ENCODE data around the gene GMEB2.
"Not testable (repeated sequence)": the region's sequence is repeated elsewhere in the genome, so short reads cannot be mapped to it uniquely, and the experiment has no call there.

The GMEB2 gene

GRCh38 chr20:63568170-63568981 is 58.5 kb downstream of the GMEB2 start:
- DNase-seq = no peak

DNA sequence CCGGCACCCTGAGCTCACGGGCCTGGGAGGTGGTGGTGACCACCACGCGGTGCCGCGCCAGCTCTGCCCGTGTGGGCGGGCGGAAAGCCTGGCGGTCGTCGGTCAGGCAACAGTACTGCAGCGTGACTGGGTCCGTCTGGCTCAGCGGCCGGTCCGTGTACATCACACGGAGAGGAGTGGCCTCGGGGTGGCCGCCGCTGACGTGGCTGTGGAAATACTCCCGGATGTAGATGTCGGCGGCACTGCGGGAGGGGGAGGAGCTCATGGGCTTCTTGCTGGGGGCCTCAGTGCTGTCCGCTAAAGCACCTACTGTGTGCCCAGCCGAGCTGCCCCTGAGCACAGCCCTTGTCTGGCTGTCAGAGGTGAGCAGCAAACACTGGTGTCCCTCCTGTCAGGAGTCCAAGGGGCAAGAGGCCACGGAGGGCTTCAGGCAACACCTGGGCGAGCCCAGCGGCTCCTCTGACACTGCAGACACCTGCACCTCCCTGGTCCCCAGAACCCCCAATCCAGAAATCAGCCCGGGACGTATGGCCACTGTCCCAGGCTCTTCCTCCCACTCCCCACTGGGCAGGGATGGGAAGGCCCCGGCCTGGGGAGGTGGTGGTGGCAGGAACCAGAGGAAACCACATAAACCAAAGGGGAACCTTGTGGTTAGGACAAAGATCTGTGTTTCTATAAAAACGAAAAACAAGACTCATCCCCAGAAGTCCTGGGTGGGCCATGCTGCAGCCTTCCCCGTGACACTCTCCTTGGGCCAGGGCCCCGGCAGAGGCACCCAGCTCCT is 59.3 kb downstream of the GMEB2 start:
- peak; percentile 89 for DNase-seq

DNA sequence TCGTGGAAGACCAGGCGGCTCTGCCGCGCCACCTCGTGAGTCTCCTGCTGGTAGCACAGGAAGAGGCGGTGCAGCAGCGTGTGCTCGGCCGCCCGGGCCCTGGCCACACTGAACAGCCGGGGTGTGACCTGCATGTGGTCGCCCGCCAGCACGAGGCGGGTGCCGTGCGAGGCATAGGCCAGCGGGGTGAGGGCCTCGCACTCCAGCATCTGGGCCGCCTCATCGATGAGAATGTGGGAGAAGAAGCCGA is 59.8 kb downstream of the GMEB2 start:
- DNase-seq = no peak

GRCh38 chr20:63566395-63567135 is 60.3 kb downstream of the GMEB2 start:
- no peak for DNase-seq

GRCh38 chr20:63565699-63566335 is 61.1 kb downstream of the GMEB2 start:
- no peak for DNase-seq

- DNase-seq = no peak
Measured at GRCh38 chr20:63565021-63565698, 61.7 kb downstream of the GMEB2 start.

GRCh38 chr20:63564036-63564810 is 62.7 kb downstream of the GMEB2 start:
- DNase-seq = no peak

- DNase-seq = no peak
Measured at GRCh38 chr20:63563225-63563935, 63.5 kb downstream of the GMEB2 start.

DNA sequence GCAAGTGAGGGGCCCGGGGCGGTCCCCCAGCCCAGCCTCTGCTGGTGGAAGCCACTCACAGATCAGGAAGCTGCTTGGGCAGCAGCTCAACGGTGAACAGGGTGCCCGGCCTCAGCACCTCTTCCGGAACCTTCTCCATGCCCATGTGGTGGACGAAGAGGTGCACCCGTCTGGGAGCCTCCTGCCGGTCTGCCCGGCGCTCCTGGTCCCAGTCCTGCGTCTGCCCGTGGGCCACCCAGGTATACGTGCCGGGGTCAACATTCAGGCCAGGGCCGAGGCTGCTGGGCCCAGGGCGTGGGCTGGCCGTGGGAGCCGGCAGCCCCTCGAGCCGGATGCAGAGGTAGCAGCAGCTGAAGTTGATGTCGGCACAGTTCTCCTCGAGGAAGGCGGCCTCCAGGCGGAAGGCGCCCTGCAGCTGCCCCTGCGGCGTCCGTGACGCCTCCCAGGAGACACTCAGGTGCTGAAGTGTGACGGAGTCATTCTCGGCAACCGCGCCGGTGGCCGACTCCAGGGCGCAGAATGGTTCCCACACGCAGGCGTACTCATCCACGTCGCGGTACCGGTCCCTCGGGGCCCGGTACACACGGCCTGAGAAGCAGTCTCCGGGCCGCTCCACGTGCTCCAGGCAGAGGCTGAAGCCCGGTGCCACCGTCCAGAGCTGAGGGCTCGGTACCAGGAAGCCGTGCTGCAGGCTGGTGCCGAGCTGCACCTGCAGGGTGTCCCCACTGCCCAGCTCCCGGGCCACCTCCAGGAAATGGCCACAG is 64.3 kb downstream of the GMEB2 start:
- DNase-seq = no peak

DNA sequence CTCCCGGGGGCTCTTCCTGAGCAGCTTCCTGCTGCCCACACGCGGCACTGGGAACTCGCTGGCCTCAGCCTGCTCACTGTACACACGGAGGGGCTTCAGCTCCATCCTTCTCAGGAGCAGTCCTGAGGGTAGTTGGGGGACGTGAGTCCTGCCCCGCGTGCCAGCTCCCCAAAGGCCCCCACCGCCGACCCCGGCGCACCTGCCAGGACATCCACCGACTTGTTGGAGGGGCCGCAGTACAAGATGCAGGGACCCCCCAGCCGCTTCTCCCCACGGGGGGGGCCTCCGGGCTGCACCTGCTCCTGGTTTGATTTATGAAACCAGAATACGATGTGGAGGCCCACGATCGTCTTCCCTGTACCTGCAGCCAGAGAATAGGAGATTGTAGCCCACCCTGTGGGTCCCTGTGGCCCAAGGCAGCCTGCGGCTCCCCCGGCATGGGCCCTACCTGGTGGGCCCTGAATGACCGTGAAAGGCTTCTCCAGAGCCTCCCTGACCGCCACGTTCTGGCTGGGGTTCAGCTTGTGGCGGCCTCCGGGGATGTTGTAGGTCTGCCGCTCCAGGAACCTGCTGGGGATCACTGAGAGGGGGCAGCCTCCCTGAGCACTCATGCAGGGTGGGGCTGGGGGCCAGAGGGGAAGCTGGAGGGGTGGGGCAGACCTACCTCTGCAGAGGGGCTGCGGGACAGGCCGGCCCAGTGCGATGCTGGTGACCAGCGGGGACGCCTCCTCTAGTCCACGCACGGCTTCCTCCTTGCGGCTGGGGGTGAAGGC is 65.1 kb downstream of the GMEB2 start:
- no peak for DNase-seq

GRCh38 chr20:63560856-63561609 is 65.9 kb downstream of the GMEB2 start:
- no peak for DNase-seq

DNA sequence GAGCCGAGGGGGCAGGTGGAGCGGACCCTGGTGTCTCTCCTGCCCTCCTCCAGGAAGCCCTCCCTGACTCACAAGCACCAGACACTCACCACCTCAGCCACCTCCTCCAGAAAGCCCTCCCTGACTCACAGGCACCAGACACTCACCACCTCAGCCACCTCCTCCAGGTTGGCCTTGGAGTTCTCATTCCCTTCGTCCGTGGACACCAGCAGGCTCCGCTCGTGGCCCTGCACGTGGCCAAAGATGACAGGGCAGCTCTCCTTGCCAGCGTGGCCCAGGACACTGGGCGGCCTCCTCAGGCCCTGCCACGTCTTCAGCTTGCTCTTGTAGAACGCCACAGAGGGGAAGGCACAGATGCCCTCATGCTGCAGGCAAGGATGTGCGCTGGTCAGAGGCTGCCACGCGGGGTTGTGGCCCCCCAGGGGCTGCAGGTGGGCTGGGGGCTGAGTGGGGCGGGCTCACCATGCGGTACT is 66.5 kb downstream of the GMEB2 start:
- DNase-seq = no peak

DNA sequence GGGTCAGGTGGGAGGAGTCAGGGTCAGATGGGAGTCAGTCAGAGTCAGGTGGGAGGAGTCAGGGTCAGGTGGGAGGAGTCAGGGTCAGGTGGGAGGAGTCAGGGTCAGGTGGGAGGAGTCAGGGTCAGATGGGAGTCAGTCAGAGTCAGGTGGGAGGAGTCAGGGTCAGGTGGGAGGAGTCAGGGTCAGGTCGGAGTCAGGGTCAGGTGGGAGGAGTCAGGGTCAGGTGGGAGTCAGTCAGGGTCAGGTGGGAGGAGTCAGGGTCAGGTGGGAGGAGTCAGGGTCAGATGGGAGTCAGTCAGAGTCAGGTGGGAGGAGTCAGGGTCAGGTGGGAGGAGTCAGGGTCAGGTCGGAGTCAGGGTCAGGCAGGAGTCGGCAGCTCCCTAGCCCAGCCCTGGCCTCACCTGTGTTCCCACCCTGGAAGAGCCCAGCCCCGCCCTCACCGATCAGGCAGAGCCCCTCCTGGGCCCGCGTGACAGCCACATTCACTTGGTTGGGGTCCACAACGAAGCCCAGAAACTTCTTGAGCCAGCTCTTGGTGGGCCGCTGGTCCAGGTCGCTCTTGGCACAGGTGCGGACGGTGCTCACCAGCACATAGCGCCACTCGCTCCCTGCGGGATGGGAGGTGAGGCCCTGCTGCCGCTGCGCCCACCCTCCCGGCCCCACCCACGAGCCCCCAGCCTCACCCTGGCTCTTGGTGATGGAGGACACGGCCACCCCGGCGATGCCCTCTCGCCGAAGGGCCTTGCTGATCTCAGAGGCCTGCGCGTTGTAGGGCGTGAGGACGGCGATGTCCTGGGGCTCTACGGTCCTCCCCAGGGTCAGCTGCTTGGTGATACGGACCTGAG is 67.2 kb downstream of the GMEB2 start:
- DNase-seq = not testable (repeated sequence)

GRCh38 chr20:63558804-63559484 is 68.0 kb downstream of the GMEB2 start:
- no peak for DNase-seq

GRCh38 chr20:63557481-63557891 is 69.4 kb downstream of the GMEB2 start:
- no peak for DNase-seq

DNA sequence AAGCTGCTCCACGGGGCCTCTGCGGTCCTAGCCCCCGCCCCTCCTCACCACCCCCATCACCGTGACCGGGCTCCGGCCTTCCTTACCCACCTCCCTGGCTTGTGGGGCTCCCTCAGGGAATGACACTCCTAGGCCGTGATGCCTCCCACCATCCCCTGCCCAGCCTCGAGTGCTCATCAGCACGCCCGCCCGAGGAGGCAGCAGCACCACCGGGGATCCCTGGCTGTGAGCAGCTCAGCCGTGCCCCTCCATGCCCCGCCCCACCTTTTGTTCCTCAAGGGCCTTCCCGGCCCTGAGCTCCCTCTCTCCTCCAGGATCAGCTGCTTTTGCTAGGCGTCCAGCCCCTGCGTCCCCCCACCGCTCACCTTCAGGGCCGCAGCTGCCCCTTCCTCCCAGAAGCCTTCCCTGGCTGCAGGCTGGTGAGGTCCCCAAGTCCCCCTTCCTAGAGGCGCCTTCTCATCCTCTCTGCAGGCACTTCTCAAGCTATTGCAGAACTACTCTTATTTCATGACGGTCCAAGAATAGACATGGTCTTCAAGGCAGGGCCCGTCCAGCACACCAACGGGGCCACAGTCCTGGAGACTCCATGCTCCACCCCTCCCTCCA is 69.9 kb downstream of the GMEB2 start:
- DNase-seq = no peak
